Keratinocyte (primary cell): ENCODE results near the gene ARHGAP15. TPM values are rescaled to one million over a fixed set of nuclear protein-coding genes. Genes with fewer than 3 reads are reported as not detected.

ENCODE experiments used
- DNase-seq: peaks from one replicate; pipeline ENCODE4 v3.0.0-alpha.2; 2011; ENCODE audit warnings: low read depth, missing footprints, low spot score
- FAIRE-seq: peaks from 2 replicates; lab custom pipeline; 2011; peaks lifted over from hg19 to GRCh38; lab: Jason Lieb, UNC
- H2AFZ ChIP-seq: 2 replicates; pipeline ENCODE4 v1.6.0; 2012; ENCODE audit warnings: low read length, control low read depth, inconsistent platforms; ENCODE audit not compliant: control insufficient read depth
- H3K27ac ChIP-seq: 2 replicates; pipeline ENCODE4 v1.5.1; 2011; ENCODE audit warnings: low read length; ENCODE audit not compliant: control insufficient read depth, insufficient read depth
- H3K27me3 ChIP-seq: 3 replicates; pipeline ENCODE4 v1.6.0; 2011; ENCODE audit warnings: low read length; ENCODE audit not compliant: control insufficient read depth, insufficient read depth; ENCODE audit errors: extremely low read depth
- H3K36me3 ChIP-seq, 2 experiments: 2 replicates in 1 of 2; 3 replicates in 1 of 2; pipeline ENCODE4 v1.5.1; 2011; ENCODE audit warnings: low read length in 2 of 2, mild to moderate bottlenecking in 1 of 2; ENCODE audit not compliant: control insufficient read depth in 2 of 2, insufficient read depth in 2 of 2; ENCODE audit errors: extremely low read depth in 1 of 2
- H3K4me1 ChIP-seq: 3 replicates; pipeline ENCODE4 v1.5.1; 2011; ENCODE audit warnings: low read length; ENCODE audit not compliant: control insufficient read depth, insufficient read depth; ENCODE audit errors: extremely low read depth
- H3K4me2 ChIP-seq: 3 replicates; pipeline ENCODE4 v1.6.0; 2011; ENCODE audit warnings: low read depth, low read length; ENCODE audit not compliant: control insufficient read depth, insufficient read depth; ENCODE audit errors: extremely low read depth
- H3K4me3 ChIP-seq, 3 experiments: fragments of 200-600 bp in 1 of 3; sonication (generic) in 1 of 3; 2 replicates in 2 of 3; 3 replicates in 1 of 3; pipeline ENCODE4 v1.5.1; 2011 to 2016; ENCODE audit warnings: low read length in 3 of 3, mild to moderate bottlenecking in 3 of 3, control low read depth in 2 of 3, inconsistent platforms in 1 of 3, low read depth in 1 of 3, mixed read lengths in 1 of 3, mixed run types in 1 of 3, moderate library complexity in 1 of 3; ENCODE audit not compliant: control insufficient read depth in 2 of 3, insufficient read depth in 2 of 3; ENCODE audit errors: extremely low read depth in 1 of 3
- H3K79me2 ChIP-seq: 2 replicates; pipeline ENCODE4 v1.6.0; 2012; ENCODE audit warnings: low read length; ENCODE audit not compliant: control insufficient read depth, insufficient read depth
- H3K9ac ChIP-seq: 3 replicates; pipeline ENCODE4 v1.6.0; 2011; ENCODE audit warnings: low read length; ENCODE audit not compliant: control insufficient read depth, insufficient read depth; ENCODE audit errors: extremely low read depth
- H3K9me1 ChIP-seq: 3 replicates; pipeline ENCODE4 v1.6.0; 2011; ENCODE audit warnings: low read length; ENCODE audit not compliant: control insufficient read depth, insufficient read depth; ENCODE audit errors: extremely low read depth
- H3K9me3 ChIP-seq: 2 replicates; pipeline ENCODE4 v1.5.1; 2012; ENCODE audit warnings: low read depth, low read length; ENCODE audit not compliant: control insufficient read depth
- H4K20me1 ChIP-seq: 3 replicates; pipeline ENCODE4 v1.6.0; 2011; ENCODE audit warnings: low read length; ENCODE audit not compliant: control insufficient read depth, insufficient read depth; ENCODE audit errors: extremely low read depth
- EZH2 ChIP-seq: IDR thresholded peaks from one replicate; pipeline ENCODE4 v1.6.1; 2012; ENCODE audit warnings: inconsistent platforms, mild to moderate bottlenecking, low read length, moderate library complexity
- dilution Hi-C: fragments of 300-500 bp; cut with MboI; formaldehyde crosslinking; loops from one replicate; pipeline ENCODE4 v1.7.0; 2020; ENCODE audit warnings: low sequenced_read_pairs; ENCODE audit not compliant: extremely low pct_ligation_motif_present
- polyA plus RNA-seq, 5 experiments: library from polyadenylated mRNA; depleted of rRNA in 3 of 5; stranded (reverse) in 3 of 5; stranded (forward) in 1 of 5; unstranded in 1 of 5; fragments of >200 nt; gene quantifications; 1 replicate in 1 of 5; 2 replicates in 3 of 5; 3 replicates in 1 of 5; pipeline versions ENCODE4 v1.2.1 to v1.2.3, GENCODE V29; 2011 to 2012; ENCODE audit warnings: missing spikeins in 2 of 5, low read depth in 1 of 5, low replicate concordance in 1 of 5
- TF ChIP-seq, protein P1 (sequence below), 3 experiments: IDR thresholded peaks in 1 of 3; conservative IDR thresholded peaks in 1 of 3; optimal IDR thresholded peaks in 1 of 3; 2 replicates in 2 of 3; 3 replicates in 1 of 3; pipeline versions ENCODE3 to v1.5.1; 2011; ENCODE audit warnings: low read length in 3 of 3, mild to moderate bottlenecking in 3 of 3, moderate library complexity in 2 of 3, control low read depth in 1 of 3, inconsistent platforms in 1 of 3; ENCODE audit not compliant: insufficient read depth in 2 of 3; ENCODE audit errors: extremely low read depth in 1 of 3

Gene ARHGAP15
- polyA plus RNA-seq, 1 donor (not counting 4 experiments of a cell fraction or from before 2014, with no cell fraction given): not detected

DNA sequence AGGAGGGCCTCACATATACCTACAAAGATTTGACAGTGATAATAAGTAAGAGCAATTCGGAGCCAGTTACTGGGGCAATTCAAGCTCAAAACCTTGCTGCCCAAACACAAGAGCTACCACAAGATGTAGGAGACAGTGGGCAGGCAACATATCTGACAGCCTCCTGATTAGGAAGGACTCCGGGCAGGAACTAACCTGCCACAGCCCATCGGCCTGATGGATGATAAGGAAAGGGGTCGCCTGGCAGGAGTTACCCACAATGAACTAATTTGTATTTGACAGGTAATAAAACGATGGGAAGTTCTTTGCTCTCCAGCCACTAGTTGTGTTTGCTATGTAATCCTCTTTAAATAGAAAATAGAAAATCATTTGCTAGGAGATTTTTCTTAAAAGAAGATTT is 100.2 kb downstream of the ARHGAP15 start:
- H3K36me3 ChIP-seq: no peaks in the 10 kb centered on the region
- dilution Hi-C loops: no loop called here
- H3K27me3 ChIP-seq: no peaks in the 10 kb centered on the region
- H3K4me1 ChIP-seq: no peaks in the 10 kb centered on the region
- no peaks in the 10 kb centered on the region for H3K9me3 ChIP-seq
- H3K9ac ChIP-seq: no peak overlapping the region
- no peak for FAIRE-seq
- no peaks in the 10 kb centered on the region for H3K9me1 ChIP-seq
- H3K4me2 ChIP-seq: no peak overlapping the region
- TF ChIP-seq EZH2: no peak
- TF ChIP-seq, protein P1, sequence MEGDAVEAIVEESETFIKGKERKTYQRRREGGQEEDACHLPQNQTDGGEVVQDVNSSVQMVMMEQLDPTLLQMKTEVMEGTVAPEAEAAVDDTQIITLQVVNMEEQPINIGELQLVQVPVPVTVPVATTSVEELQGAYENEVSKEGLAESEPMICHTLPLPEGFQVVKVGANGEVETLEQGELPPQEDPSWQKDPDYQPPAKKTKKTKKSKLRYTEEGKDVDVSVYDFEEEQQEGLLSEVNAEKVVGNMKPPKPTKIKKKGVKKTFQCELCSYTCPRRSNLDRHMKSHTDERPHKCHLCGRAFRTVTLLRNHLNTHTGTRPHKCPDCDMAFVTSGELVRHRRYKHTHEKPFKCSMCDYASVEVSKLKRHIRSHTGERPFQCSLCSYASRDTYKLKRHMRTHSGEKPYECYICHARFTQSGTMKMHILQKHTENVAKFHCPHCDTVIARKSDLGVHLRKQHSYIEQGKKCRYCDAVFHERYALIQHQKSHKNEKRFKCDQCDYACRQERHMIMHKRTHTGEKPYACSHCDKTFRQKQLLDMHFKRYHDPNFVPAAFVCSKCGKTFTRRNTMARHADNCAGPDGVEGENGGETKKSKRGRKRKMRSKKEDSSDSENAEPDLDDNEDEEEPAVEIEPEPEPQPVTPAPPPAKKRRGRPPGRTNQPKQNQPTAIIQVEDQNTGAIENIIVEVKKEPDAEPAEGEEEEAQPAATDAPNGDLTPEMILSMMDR (optimal IDR thresholded peaks at IDR 0.05 in 1 of 3, IDR thresholded peaks at IDR 0.05 in 1 of 3, conservative IDR thresholded peaks at IDR 0.05 in 1 of 3; ENCODE audit: extremely low read depth in 1 of 3, insufficient read depth in 2 of 3, low read length in 3 of 3): no peak
- no peak for DNase-seq
- H2AFZ ChIP-seq: no peak overlapping the region
- no peak overlapping the region for H3K4me3 ChIP-seq
- H3K27ac ChIP-seq: no peak overlapping the region
- no peaks in the 10 kb centered on the region for H3K79me2 ChIP-seq
- H4K20me1 ChIP-seq: no peaks in the 10 kb centered on the region

DNA sequence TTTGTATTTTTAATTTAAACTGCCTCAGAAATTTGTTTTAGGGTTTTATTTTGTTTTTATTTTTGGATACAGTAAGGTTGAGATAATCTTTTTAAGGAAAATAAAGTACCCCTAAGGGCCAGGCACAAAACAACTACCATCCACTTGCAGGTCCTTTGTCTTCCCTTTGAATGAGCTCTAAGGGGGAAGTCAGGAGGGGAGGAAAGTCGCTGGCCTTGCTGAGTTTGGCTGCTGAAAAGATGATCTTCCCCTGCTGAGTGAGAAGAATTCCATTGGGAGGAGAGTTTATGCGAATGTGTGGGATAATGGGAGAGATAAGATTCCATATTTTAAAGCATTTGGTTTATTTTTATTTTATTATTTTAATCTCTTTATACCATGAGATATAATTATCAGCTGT is 100.7 kb downstream of the ARHGAP15 start:
- H3K36me3 ChIP-seq: no peaks in the 10 kb centered on the region
- FAIRE-seq (no peak), DNase-seq (no peak)
- H3K27me3 ChIP-seq: no peaks in the 10 kb centered on the region
- dilution Hi-C loops: no loop called here
- H3K4me1 ChIP-seq: no peaks in the 10 kb centered on the region
- no peak overlapping the region for H3K9ac ChIP-seq
- H3K9me3 ChIP-seq: no peaks in the 10 kb centered on the region
- H3K4me3 ChIP-seq: no peak overlapping the region
- H2AFZ ChIP-seq: no peak overlapping the region
- H3K27ac ChIP-seq: no peak overlapping the region
- no peaks in the 10 kb centered on the region for H3K79me2 ChIP-seq
- H3K9me1 ChIP-seq: no peaks in the 10 kb centered on the region
- no peak overlapping the region for H3K4me2 ChIP-seq
- TF ChIP-seq EZH2: no peak
- TF ChIP-seq, protein P1 (optimal IDR thresholded peaks at IDR 0.05 in 1 of 3, IDR thresholded peaks at IDR 0.05 in 1 of 3, conservative IDR thresholded peaks at IDR 0.05 in 1 of 3; ENCODE audit: extremely low read depth in 1 of 3, insufficient read depth in 2 of 3, low read length in 3 of 3): no peak
- no peaks in the 10 kb centered on the region for H4K20me1 ChIP-seq
